Neutrophil (primary cell): Measurements from ENCODE around the gene BYSL.
A peak's percentile ranks its signal among the peaks of the same experiment; 100 is the strongest.

Experiments
- H3K27ac ChIP-seq: fragments of 200-600 bp; sonication (generic); 2 replicates; pipeline ENCODE4 v1.5.1; 2016; ENCODE audit warnings: mild to moderate bottlenecking, moderate library complexity
- H3K27me3 ChIP-seq: fragments of 200-600 bp; sonication (generic); 2 replicates; pipeline ENCODE4 v1.6.0; 2016; ENCODE audit warnings: mild to moderate bottlenecking
- H3K36me3 ChIP-seq: fragments of 200-600 bp; sonication (generic); 2 replicates; pipeline ENCODE4 v1.5.1; 2017
- H3K4me1 ChIP-seq, 2 experiments: fragments of 200-600 bp in 1 of 2; sonication (generic) in 1 of 2; 1 replicate in 1 of 2; 2 replicates in 1 of 2; pipeline versions ENCODE4 v1.5.1 to v1.6.1; 2013 to 2016; ENCODE audit warnings: low read depth in 1 of 2, low read length in 1 of 2, mild to moderate bottlenecking in 1 of 2, moderate library complexity in 1 of 2; ENCODE audit not compliant: control insufficient read depth in 1 of 2, insufficient read depth in 1 of 2
- H3K4me3 ChIP-seq, 2 experiments: fragments of 200-600 bp in 1 of 2; sonication (generic) in 1 of 2; 1 replicate in 1 of 2; 2 replicates in 1 of 2; pipeline ENCODE4 v1.5.1; 2013 to 2016; ENCODE audit warnings: low read depth in 1 of 2, low read length in 1 of 2, mild to moderate bottlenecking in 1 of 2, moderate library complexity in 1 of 2
- H3K9me3 ChIP-seq: fragments of 200-600 bp; sonication (generic); 2 replicates; pipeline ENCODE4 v1.5.1; 2016
- CTCF ChIP-seq: fragments of 200-600 bp; sonication (generic); IDR thresholded peaks from 2 replicates; pipeline ENCODE4 v1.5.1; 2016; ENCODE audit warnings: antibody characterized with exemption

The BYSL gene

DNA sequence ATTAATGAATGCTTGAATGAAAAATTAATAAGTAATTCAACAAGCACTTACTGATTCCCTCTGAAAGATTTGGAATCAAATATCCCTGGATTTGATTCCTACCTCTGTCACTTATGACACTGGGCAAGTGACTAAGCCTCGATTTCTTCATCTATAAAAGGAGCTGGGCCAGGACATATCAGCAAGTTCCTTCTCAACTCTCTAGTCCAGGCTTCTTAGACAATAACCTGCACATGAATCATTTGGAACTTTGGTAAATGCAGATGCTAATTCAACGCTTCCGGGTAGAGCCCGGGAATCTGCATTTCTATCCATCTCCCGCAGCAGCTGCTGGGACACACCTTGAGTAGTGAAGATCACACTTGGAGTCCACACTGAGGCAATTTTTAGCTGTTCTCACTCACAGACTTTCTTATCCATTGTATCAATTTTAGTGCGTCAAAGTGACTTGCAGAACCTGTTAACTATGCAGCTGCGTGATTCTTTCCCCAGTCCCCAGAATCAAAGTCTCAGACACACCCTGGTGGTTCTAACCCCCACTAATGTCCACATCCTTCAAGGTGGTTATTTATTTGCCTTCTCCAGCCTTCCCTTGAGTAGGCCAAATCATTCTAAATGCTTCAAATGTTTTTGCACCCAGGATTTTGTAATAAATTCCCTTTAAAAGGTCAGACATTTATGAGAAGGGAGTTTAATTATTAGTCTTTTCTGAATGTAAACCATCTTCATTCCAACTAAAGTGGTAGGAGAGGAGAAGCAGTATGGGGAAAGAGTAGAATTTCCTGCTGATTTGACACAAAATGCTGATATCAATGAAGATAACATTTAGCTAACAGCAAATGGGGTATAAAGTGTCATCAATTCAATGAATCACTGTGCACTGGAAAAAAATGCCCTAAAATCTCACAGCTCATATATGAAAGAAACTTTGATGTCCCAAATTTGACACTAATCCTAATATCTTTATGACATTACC lies 46.3 kb downstream of the BYSL start:
- Histone ChIP-seq H3K27me3 (no peaks in the 10 kb centered on the region), H3K27ac (peak overlapping the region; percentile 52), H3K9me3 (no peaks in the 10 kb centered on the region), H3K36me3 (no peaks in the 10 kb centered on the region), H3K4me3 (no peak overlapping the region), H3K4me1 (peaks cover 18 to 26% of the 10 kb centered on the region in 2 experiments)
- TF ChIP-seq CTCF: no peak

GRCh38 chr6:41970436-41970846 lies 49.1 kb downstream of the BYSL start:
- TF ChIP-seq CTCF: no peak
- H3K27me3 ChIP-seq: no peaks in the 10 kb centered on the region
- peaks cover 18 to 26% of the 10 kb centered on the region in 2 experiments for H3K4me1 ChIP-seq
- H3K36me3 ChIP-seq: no peaks in the 10 kb centered on the region
- H3K9me3 ChIP-seq: no peaks in the 10 kb centered on the region
- H3K27ac ChIP-seq: peak overlapping the region; percentile 60
- H3K4me3 ChIP-seq: no peak overlapping the region

GRCh38 chr6:41972826-41973225 lies 51.5 kb downstream of the BYSL start:
- Histone ChIP-seq H3K4me3 (no peak overlapping the region), H3K9me3 (no peaks in the 10 kb centered on the region), H3K36me3 (no peaks in the 10 kb centered on the region), H3K4me1 (peaks cover 7 to 15% of the 10 kb centered on the region in 2 experiments), H3K27me3 (no peaks in the 10 kb centered on the region), H3K27ac (no peak overlapping the region)
- TF ChIP-seq CTCF: no peak

- Histone ChIP-seq H3K36me3 (no peaks in the 10 kb centered on the region), H3K27me3 (no peaks in the 10 kb centered on the region), H3K4me3 (no peak overlapping the region), H3K9me3 (no peaks in the 10 kb centered on the region), H3K27ac (no peak overlapping the region), H3K4me1 (peaks cover 7 to 15% of the 10 kb centered on the region in 2 experiments)
- TF ChIP-seq CTCF: no peak
These were observed 53.1 kb downstream of the BYSL start for GRCh38 chr6:41974281-41974825.

- H3K27ac ChIP-seq: no peak overlapping the region
- H3K4me3 ChIP-seq: no peak overlapping the region
- no peaks in the 10 kb centered on the region for H3K36me3 ChIP-seq
- TF ChIP-seq CTCF: no peak
- no peaks in the 10 kb centered on the region for H3K27me3 ChIP-seq
- H3K4me1 ChIP-seq: peaks cover 6 to 8% of the 10 kb centered on the region in 2 experiments
- H3K9me3 ChIP-seq: no peaks in the 10 kb centered on the region
These were observed 54.0 kb downstream of the BYSL start for GRCh38 chr6:41975276-41975675.
